Neutrophil (primary cell): ENCODE results near the gene METTL6.

Experiments used
- H3K27ac ChIP-seq: fragments of 200-600 bp; sonication (generic); 2 replicates; pipeline ENCODE4 v1.5.1; 2016; ENCODE audit warnings: mild to moderate bottlenecking, moderate library complexity
- H3K27me3 ChIP-seq: fragments of 200-600 bp; sonication (generic); 2 replicates; pipeline ENCODE4 v1.6.0; 2016; ENCODE audit warnings: mild to moderate bottlenecking
- H3K36me3 ChIP-seq: fragments of 200-600 bp; sonication (generic); 2 replicates; pipeline ENCODE4 v1.5.1; 2017
- H3K4me1 ChIP-seq, 2 experiments: fragments of 200-600 bp in 1 of 2; sonication (generic) in 1 of 2; 1 replicate in 1 of 2; 2 replicates in 1 of 2; pipeline versions ENCODE4 v1.5.1 to v1.6.1; 2013 to 2016; ENCODE audit warnings: low read depth in 1 of 2, low read length in 1 of 2, mild to moderate bottlenecking in 1 of 2, moderate library complexity in 1 of 2; ENCODE audit not compliant: control insufficient read depth in 1 of 2, insufficient read depth in 1 of 2
- H3K4me3 ChIP-seq, 2 experiments: fragments of 200-600 bp in 1 of 2; sonication (generic) in 1 of 2; 1 replicate in 1 of 2; 2 replicates in 1 of 2; pipeline ENCODE4 v1.5.1; 2013 to 2016; ENCODE audit warnings: low read depth in 1 of 2, low read length in 1 of 2, mild to moderate bottlenecking in 1 of 2, moderate library complexity in 1 of 2
- H3K9me3 ChIP-seq: fragments of 200-600 bp; sonication (generic); 2 replicates; pipeline ENCODE4 v1.5.1; 2016
- CTCF ChIP-seq: fragments of 200-600 bp; sonication (generic); IDR thresholded peaks from 2 replicates; pipeline ENCODE4 v1.5.1; 2016; ENCODE audit warnings: antibody characterized with exemption

METTL6 gene

GRCh38 chr3:15427182-15427880 lies at the start of gene METTL6, which contains the start of gene EAF1:
Gene METTL6, minus strand, starts transcription at chr3:15427544. Its CDS starts 1,033 bp downstream, at chr3:15426511.
Gene EAF1, plus strand, starts transcription at chr3:15427598. Its CDS starts 182 bp downstream, at chr3:15427780.
- peak; percentile 35 for TF ChIP-seq CTCF
- Histone ChIP-seq H3K36me3 (peaks cover 45% of the 10 kb centered on the region), H3K27ac (peak within 1 kb of the TSS; percentile 88), H3K27me3 (no peaks in the 10 kb centered on the region), H3K4me3 (peak within 1 kb of the TSS; percentile 95 to 98), H3K4me1 (peaks cover 18 to 25% of the 10 kb centered on the region in 2 experiments), H3K9me3 (no peaks in the 10 kb centered on the region)

GRCh38 chr3:15476378-15476777 lies 49.0 kb upstream of the METTL6 start:
- Histone ChIP-seq H3K4me1 (peaks cover 39 to 49% of the 10 kb centered on the region in 2 experiments), H3K27me3 (no peaks in the 10 kb centered on the region), H3K9me3 (no peaks in the 10 kb centered on the region), H3K36me3 (no peaks in the 10 kb centered on the region), H3K27ac (peak overlapping the region; percentile 79), H3K4me3 (peak overlapping the region in 1 of 2 experiments; percentile 14)
- no peak for TF ChIP-seq CTCF

GRCh38 chr3:15475161-15475560 lies 47.8 kb upstream of the METTL6 start:
- Histone ChIP-seq H3K4me3 (no peak overlapping the region), H3K9me3 (no peaks in the 10 kb centered on the region), H3K27ac (no peak overlapping the region), H3K27me3 (no peaks in the 10 kb centered on the region), H3K4me1 (peaks cover 43 to 55% of the 10 kb centered on the region in 2 experiments), H3K36me3 (no peaks in the 10 kb centered on the region)
- TF ChIP-seq CTCF: no peak

- TF ChIP-seq CTCF: no peak
These were observed 44.5 kb upstream of the METTL6 start for GRCh38 chr3:15471861-15472260.

GRCh38 chr3:15470849-15471248 lies 43.5 kb upstream of the METTL6 start:
- Histone ChIP-seq H3K36me3 (no peaks in the 10 kb centered on the region), H3K4me3 (no peak overlapping the region), H3K4me1 (peaks cover 22 to 28% of the 10 kb centered on the region in 2 experiments), H3K9me3 (no peaks in the 10 kb centered on the region), H3K27me3 (no peaks in the 10 kb centered on the region), H3K27ac (no peak overlapping the region)
- TF ChIP-seq CTCF: no peak

More at GRCh38 chr3:15471861-15472260, 44.5 kb upstream of the METTL6 start:
- Histone ChIP-seq H3K36me3 (no peaks in the 10 kb centered on the region), H3K4me1 (peaks cover 30 to 38% of the 10 kb centered on the region in 2 experiments), H3K9me3 (no peaks in the 10 kb centered on the region), H3K27me3 (no peaks in the 10 kb centered on the region), H3K27ac (no peak overlapping the region), H3K4me3 (no peak overlapping the region)
